Measurements from ENCODE around the gene DBNDD2.
A peak's percentile ranks its signal among the peaks of the same experiment; 100 is the strongest.

Gene DBNDD2

DNA sequence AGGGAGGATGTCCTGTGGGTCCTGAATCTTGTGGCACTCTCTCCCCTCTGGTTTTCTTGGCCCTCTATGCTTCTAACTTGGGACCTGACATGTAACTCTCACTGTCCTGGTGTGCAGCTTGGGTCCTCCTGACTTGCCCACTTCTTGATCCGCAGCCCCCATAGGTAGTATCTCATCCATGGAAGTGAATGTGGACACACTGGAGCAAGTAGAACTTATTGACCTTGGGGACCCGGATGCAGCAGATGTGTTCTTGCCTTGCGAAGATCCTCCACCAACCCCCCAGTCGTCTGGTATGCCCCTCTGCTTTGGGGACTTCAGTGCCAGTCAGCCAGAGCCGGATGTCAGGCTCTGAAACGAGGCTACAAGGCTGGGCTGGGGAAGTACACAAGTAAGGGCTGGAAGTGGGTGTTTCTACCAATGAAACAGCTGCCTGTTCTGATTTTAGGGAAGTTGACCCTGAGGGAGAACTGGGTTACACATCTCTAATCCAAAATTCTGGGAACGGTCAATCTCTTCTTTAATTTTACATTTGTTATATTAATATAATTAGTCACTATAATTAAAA, 641 bp downstream of the DBNDD2 start:
- intact Hi-C loops (cut with DNase I) = loop anchor here (2.0 to 5.0 kb wide), 2 partner anchors 24 to 36 kb away; no protein-coding TSS in a partner anchor
- peak in 21 of 42 donors; percentile 21 to 75 (median 53) for DNase-seq

DNA sequence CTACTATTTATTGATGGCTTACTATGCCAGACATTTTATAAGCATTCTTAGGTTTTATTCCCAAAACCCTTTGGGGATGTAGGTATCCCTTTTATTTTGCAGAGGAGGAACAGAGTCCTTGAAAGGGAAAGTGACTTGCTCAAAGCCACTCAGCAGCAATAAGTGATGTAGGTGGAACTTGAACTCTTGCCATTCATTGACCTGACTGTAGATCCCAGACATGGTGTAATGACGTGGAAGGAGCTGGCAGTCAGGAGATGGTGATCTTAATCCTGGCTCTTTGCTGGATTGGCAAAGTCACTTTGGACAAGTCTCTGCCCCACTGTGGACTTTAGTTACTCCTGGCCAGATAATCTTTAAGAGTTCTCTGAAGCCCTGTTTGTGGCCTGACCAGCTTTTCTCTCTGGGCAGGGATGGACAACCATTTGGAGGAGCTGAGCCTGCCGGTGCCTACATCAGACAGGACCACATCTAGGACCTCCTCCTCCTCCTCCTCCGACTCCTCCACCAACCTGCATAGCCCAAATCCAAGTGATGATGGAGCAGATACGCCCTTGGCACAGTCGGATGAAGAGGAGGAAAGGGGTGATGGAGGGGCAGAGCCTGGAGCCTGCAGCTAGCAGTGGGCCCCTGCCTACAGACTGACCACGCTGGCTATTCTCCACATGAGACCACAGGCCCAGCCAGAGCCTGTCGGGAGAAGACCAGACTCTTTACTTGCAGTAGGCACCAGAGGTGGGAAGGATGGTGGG, 1.6 kb downstream of the DBNDD2 start:
- intact Hi-C loops (cut with DNase I) = loop anchor here (2.0 to 5.0 kb wide), 2 partner anchors 23 to 37 kb away; no protein-coding TSS in a partner anchor
- DNase-seq = peak in 1 of 42 donors; percentile 41

DNA sequence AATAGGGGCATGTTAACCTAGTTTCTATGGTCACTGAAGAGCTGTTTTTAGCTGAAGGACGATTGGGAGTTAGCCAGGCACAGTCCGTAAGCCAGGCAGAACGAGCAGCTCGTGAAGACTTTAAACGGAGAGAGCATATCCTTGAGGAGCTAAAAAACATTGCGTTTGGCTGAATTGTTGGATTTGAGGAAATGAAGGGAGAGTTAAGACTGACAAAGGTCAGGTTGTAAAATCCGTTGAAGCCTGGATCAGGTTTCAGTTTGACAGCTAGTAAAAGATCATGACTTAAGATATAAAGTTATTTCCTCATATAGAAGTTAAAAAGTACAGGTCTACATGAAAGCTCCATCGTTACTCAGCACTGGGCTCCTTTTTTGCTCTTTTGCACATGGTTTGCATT, 2.8 kb downstream of the DBNDD2 start:
- intact Hi-C loops (cut with DNase I) = no loop called here
- DNase-seq = peak in 1 of 42 donors; percentile 37

DNA sequence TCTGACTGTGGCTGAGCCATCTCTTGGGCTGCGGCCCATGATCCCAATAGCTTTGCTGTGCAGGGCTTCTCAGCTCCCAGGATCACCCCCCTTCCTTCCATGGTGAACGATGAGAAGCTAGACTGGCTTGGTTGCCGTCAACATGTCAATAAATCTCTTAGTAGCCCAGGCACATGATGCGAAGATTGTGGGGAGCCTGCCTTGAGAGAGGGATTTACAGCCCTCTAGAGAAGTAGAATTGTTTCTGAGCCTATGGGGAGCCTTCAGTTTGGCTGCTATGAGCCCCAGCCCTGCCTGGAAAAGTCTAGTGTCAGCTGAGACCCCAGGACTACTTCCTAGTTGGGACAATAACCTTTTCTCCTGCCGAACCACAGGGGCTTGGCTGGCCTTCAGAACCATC, 4.6 kb downstream of the DBNDD2 start:
- DNase-seq = peak in 2 of 42 donors; percentile 7 to 46
- intact Hi-C loops (cut with DNase I) = no loop called here

DNA sequence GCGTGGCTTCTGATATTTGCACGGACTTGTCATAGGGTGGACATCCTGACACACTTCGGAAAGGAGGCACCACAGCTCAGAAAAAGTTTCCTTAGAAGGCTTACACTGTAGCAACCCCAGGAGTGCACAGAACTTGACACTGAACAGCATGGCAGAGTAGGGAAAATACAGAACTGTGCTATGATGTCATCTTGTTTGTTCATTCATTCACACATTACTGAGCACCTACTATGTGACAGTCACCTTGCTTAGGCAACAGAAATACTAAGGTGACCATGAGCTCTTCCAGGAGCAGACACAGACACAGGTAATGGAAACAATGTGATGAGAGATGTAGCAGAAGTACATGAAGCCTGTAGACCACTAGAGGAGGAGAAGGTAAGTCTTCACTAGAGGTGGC, 5.4 kb downstream of the DBNDD2 start:
- intact Hi-C loops (cut with DNase I) = no loop called here
- DNase-seq = peak in 1 of 42 donors; percentile 24

DNA sequence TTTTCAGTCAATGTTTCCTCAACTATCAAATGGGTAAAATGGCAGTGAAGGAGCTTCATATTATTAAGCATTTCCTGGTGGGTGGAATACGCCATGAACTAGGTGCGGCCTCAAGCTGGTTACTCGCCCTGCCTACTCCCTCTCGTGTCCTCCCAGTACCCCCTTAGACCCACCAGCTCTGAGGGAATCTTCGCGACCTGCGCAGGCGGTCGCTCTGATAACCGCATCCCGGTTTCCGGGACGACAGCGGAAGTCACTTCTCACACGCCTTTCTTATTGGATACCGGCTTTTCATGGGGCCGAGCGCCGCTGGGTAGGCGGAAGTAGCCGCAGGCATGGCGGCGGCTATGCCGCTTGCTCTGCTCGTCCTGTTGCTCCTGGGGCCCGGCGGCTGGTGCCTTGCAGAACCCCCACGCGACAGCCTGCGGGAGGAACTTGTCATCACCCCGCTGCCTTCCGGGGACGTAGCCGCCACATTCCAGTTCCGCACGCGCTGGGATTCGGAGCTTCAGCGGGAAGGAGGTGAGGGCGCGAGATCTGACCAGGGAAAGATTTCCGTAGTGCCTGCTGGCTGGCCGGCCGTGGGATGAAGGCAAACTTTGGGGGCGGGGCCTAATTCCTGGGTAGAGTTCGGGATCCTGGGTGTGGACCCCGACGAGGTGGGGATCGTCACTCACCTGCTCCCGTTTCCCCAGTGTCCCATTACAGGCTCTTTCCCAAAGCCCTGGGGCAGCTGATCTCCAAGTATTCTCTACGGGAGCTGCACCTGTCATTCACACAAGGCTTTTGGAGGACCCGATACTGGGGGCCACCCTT, 7.9 kb downstream of the DBNDD2 start, which contains the start of gene PIGT:
TSS of gene PIGT (plus strand) at position 320 of the 816 bp plus-strand sequence. CDS start at position 336, 16 bp downstream.
- peak; percentile 86 to 97 (median 93) for DNase-seq

DNA sequence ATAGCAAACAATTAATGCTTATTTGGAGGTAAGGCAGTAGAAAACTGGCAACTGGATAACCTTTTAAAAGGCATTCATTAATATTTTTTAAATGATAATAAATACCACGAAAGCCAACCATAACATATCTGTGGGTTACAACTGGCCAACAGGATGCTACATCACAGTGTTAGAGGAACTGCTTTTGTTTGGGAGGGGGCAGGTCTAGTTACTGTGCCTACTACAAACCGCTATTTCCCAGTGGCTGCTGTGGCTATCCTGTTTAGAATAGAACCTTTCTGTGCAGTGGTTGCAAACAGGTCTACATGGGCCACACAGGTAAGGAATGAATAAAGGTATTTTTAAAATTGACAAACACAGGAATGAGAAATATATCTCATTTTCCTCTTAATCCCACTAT, 8.8 kb downstream of the DBNDD2 start:
- intact Hi-C loops (cut with DNase I) = no loop called here
- peak in 3 of 42 donors; percentile 1 to 17 (median 1) for DNase-seq

More for the DNA sequence above, 7.9 kb downstream of the DBNDD2 start, which contains the start of gene PIGT:
- intact Hi-C loops (cut with DNase I) = no loop called here

DNA sequence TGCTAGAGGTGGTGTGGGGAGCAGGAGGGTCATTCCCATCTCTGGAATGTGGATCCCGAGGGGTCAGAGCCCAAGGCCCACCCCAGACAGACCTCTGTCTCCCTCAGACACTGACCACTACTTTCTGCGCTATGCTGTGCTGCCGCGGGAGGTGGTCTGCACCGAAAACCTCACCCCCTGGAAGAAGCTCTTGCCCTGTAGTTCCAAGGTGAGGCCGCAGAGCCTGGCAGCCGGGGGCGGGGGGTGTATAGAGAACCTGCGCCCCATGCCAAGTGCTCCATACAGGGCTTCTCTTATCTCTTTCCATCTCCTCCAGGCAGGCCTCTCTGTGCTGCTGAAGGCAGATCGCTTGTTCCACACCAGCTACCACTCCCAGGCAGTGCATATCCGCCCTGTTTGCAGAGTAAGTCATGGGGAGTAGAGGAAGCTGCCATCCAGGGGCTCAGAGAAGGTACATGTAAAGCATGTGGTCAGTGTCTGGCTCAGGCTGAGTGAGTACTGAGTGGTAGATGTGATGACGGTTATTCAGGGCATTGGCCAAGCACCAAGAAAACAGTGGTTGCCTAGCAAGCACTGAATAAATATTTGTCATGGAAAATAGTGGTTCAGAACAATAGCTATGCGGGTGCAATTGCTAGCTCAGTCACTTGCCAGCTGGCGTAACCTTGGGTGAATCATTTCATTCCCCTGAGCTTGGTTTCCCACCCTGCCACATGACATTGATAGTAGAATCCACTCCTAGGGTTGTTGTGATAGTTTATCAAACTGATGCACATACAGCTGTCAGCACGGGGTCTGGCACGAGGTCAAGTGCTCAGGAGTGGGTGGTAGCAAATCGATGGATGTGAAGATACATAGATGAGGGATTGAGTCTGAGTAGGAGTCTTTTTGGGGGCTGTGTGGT, 11.4 kb downstream of the DBNDD2 start:
- DNase-seq = peak in 11 of 42 donors; percentile 19 to 84 (median 55)
- intact Hi-C loops (cut with DNase I) = no loop called here

DNA sequence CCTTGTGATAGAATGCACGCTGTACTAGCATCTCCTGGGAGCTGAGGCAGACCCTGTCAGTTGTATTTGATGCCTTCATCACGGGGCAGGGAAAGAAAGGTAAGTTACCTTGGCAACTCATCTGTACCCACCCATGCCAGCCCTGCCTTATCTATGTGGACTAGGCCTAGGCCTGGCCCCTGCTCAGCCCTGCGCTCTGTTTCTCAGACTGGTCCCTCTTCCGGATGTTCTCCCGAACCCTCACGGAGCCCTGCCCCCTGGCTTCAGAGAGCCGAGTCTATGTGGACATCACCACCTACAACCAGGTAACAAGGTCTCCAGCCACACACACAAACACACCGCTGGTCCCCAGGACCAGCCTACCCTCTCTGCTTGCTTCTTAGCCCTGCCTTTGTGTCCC, 12.0 kb downstream of the DBNDD2 start:
- DNase-seq = peak in 1 of 42 donors; percentile 36

DNA sequence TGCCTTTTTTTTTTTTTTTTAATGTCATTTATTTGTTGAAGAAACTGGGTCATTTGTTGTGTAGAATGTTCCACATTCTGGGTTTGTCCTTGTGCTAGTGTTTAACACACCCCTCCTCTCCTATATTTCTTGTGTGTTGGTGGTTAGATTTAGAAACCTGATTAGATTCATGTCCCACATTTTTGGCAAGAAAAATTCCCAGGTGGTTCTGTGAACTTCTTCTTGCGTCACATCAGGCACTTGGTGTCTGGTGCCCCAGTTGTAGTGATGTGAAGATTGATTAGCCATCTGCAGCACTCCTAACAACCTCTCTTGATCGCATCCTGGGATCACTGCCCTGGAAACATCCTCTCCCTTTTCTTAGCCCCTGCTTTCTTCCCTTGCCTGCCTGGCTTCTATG, 15.6 kb downstream of the DBNDD2 start:
- intact Hi-C loops (cut with DNase I) = no loop called here
- DNase-seq = no peak

More for the DNA sequence above, 12.0 kb downstream of the DBNDD2 start:
- intact Hi-C loops (cut with DNase I) = no loop called here

DNA sequence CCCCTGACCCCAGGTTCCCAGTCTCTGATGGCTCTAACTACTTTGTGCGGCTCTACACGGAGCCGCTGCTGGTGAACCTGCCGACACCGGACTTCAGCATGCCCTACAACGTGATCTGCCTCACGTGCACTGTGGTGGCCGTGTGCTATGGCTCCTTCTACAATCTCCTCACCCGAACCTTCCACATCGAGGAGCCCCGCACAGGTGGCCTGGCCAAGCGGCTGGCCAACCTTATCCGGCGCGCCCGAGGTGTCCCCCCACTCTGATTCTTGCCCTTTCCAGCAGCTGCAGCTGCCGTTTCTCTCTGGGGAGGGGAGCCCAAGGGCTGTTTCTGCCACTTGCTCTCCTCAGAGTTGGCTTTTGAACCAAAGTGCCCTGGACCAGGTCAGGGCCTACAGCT, 17.5 kb downstream of the DBNDD2 start:
- no peak for DNase-seq
- intact Hi-C loops (cut with DNase I) = no loop called here

DNA sequence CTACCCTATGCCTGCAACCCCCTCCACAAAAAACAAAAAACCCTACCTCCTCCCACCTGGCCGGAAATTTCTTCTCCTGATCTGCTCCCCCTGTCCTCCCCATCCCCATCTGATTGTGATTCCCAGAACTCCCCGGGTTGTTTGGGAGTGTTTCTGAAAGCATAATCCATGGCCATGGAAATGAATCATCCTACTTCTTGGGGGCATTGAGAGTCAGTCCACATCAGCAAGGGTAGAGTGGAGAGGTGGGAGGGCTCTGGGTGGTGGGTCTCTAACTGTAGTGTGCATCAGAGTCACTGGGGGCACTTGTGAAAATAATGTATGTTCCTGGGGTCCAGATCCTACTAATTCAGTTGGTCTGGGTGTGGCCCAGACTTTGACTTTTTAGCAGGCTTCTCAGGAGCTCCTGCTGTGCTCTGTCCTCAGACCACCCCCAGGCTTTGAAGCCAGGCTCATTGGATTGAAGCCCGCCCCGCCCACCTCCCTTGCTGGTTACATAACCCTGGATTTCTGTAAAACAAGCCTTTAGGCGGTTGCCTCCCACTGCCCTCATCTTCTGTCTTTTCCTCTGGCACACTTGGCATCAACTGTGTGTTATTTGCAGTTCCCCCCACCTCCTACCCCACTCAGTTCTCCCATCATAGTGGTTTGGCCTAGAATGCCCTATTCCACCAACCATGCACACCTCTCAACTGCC, 18.4 kb downstream of the DBNDD2 start:
- peak; percentile 62 to 94 (median 80) for DNase-seq
- intact Hi-C loops (cut with DNase I) = no loop called here

DNA sequence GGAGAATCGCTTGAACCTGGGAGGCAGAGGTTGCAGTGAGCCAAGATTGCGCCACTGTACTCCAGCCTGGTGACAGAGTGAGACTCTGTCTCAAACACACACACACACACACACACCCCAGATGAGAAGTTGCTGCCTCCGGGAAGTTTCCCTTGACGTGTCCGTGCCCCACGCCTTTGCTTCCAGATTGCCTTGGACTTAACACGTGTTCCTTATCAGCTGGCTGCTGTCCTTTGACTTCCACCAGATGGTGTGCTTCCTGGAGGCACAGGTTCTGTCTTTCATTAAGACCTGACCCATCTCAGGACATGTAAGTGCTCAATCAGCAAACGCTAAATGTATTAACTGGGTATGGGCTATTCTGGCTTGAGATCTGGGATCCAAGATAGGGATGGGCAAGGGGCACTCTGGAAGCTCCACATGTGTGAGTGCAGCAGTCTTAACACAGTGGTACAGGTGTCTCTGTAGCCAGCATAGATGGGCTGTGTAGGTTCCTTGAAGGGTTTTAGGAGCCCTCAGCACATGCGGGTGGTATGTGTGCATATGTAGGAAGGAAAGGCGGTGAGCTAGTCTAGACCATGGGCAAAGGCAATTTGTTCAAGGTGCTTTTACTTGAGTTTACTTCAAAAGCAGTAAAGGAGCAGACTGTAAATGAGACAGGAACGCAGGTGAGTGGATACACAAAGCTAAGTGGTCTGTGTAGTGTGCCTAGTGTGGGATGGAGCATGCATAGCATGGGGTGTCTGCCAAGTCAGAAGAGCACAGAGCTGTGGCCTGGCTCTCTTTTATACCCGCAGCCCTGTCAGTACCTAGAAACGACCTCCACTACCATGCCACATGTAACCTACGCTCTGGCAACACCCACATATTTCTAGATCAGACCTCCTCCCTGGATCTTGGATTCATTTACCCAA, 19.4 kb downstream of the DBNDD2 start:
- intact Hi-C loops (cut with DNase I) = no loop called here
- DNase-seq = no peak

DNA sequence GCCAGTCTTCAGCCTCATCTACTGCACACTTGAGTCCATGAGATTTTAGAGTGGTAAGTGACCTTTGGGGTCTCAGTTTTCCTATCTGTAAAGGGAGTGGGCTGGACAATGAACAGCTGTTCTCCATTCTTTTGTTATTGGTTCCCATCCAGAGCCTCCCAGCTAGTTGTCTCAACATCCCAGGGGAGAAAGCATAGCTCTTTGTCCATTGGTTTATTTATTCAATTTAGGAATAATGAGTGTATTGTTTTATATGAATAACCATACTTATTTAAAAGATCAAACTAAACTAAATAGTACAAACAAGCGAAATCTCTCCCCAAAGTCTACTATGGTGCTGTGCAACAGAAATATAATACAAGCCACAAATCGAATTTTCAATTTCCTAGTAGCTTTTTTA, 21.5 kb downstream of the DBNDD2 start:
- peak in 12 of 42 donors; percentile 35 to 75 (median 54) for DNase-seq
- intact Hi-C loops (cut with DNase I) = no loop called here

DNA sequence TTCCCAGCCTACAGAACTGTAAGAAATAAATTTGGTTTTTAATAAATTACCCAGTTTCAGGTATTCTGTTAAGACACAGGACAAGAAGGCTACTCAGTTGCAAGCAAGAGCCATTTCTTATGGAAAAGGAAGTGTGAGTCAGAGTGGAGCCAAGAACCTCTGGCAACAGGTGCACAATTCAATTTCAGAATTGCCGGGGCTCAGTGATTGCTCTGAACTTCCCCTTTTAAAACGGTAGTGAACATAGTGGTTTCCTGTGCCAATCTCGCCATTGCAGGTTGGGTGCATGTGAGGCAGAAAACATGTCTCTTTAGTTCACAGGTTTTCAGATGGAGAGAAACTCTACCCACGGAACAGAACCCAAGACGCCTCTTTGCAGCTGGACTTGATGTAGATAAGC, 24.2 kb downstream of the DBNDD2 start:
- intact Hi-C loops (cut with DNase I) = loop anchor here (2.0 kb wide), 1 partner anchor 23 kb away; the partner anchor contains the start of gene DBNDD2
- no peak for DNase-seq

DNA sequence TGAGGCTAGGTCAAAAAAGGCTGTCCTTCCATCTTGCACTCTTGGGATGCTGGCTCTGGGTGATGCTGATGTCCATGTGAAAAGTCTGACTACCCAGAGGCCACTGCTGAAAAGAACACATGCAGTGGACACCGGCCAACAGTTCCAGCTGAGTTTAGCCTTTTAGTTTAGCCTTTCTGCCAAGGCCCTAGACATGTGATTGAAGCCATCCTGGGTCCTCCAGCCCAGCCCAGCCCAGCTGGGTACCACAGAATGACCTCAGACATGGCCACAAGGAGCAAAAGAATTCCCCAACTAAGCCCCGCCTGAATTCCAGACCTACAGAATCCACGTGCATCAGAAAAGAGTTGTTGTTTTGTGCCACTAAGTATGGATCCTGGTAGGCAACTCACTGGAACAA, 25.2 kb downstream of the DBNDD2 start:
- peak; percentile 71 to 97 (median 92) for DNase-seq
- intact Hi-C loops (cut with DNase I) = loop anchor here (2.0 kb wide), 1 partner anchor 25 kb away; the partner anchor contains the start of gene DBNDD2

DNA sequence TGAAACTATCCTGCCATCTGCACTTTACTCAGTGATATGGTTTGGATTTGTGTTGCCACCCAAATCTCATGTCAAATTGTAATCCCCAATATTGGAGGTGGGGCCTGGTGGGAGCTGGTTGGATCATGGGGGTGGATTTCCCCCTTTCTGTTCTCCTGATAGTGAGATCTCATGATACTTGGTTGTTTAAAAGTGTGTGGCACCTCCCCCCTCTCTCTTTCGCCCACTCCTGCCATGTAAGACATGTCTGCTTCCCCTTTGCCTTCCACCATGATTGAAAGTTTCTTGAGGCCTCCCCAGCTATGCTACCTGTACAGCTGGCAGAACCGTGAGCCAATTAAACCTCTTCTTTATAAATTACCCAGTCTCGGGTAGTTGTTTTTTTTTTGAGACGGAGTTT, 25.9 kb downstream of the DBNDD2 start:
- intact Hi-C loops (cut with DNase I) = loop anchor here (2.0 kb wide), 1 partner anchor 25 kb away; the partner anchor contains the start of gene DBNDD2

More for the DNA sequence above, 25.9 kb downstream of the DBNDD2 start:
- DNase-seq = no peak
